ENCODE data around the gene TTC31.

DNA sequence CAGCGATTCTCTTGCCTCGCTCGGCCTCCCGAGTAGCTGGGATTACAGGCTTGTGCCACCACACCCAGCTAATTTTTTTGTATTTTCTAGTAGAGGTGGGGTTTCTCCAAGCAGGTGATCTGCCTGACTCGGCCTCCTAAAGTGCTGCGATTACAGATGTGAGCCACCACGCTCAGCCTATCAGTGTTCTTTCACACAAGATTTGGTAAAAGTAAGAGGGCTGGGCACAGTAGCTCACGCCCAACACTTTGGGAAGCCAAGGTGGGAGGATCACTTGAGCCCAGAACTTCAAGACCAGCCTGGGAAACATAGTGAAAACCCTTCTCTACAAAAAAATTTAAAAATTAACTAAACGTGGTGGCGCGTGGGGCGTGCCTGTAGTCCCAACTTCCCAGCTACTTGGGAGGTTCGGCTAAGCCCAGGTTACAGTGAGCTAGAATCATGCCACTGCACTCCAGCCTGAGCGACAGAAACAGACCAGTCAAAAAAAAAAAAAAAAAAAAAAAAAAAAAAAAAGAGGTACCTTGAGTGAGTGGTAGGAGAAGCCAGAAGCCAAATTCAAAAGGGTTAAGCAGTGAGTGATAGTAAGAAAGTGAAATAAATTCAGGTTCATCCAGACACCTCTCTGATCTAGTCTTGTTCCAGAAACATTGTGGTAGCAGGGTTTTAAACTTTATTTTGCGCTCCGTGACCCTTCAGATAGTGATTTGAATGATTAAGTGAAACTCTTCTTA lies 11.4 kb upstream of the TTC31 start:
- TF ChIP-seq, protein P1, sequence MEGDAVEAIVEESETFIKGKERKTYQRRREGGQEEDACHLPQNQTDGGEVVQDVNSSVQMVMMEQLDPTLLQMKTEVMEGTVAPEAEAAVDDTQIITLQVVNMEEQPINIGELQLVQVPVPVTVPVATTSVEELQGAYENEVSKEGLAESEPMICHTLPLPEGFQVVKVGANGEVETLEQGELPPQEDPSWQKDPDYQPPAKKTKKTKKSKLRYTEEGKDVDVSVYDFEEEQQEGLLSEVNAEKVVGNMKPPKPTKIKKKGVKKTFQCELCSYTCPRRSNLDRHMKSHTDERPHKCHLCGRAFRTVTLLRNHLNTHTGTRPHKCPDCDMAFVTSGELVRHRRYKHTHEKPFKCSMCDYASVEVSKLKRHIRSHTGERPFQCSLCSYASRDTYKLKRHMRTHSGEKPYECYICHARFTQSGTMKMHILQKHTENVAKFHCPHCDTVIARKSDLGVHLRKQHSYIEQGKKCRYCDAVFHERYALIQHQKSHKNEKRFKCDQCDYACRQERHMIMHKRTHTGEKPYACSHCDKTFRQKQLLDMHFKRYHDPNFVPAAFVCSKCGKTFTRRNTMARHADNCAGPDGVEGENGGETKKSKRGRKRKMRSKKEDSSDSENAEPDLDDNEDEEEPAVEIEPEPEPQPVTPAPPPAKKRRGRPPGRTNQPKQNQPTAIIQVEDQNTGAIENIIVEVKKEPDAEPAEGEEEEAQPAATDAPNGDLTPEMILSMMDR (IDR thresholded peaks at IDR 0.05; ENCODE audit: borderline replicate concordance, extremely low read depth, low read length, poor library complexity, severe bottlenecking), result no peak
- no peak for TF ChIP-seq EZH2 (IDR thresholded peaks at IDR 0.05; ENCODE audit: borderline replicate concordance, low read depth, low read length, severe bottlenecking)
